GM19099 (cell line): Measurements from ENCODE around the gene DUOX1.
A peak's percentile ranks its signal among the peaks of the same experiment; 100 is the strongest.

Source experiments
- POLR2A ChIP-seq: IDR thresholded peaks from 3 replicates; pipeline ENCODE4 v1.6.1; 2011; ENCODE audit warnings: low read depth; ENCODE audit not compliant: insufficient read length; ENCODE audit errors: extremely low read depth

Gene DUOX1

DNA sequence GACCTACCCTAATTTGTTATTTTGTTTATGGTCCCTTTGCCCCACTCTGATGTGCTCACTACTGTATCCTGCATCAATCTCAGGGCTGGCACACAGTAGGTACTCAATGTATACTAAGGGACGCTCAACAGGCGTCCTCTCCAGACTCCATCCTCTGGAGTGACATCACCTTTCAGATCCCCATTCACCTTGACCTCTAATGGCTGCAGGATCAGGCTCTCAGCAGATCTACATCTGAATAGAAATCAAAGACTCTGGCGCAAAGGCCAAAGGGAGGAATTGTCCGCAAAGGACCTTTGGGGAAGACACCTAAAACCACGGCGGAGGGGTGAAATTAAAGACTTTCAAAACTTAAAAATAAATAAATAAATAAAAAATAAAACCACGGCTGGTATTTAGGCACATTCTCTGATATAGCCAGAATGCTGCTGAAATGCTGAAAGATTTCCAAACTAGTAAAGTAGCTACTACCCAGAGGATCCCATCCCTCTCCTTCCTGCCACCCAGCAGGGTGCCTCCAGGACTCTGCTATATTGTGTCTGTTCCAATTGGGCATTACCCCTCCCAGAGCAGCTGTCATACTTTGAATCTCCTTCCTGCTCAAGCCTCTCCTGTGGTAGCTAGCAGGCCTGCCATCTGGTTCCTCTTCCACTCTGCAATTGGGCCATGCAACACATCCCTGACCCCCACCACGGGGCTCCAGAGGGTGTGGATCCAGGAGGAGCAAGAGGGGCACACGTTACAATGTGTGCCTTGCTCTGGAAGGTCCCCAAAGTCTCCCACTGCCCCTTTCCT is 51.9 kb downstream of the DUOX1 start:
- no peak for TF ChIP-seq POLR2A

DNA sequence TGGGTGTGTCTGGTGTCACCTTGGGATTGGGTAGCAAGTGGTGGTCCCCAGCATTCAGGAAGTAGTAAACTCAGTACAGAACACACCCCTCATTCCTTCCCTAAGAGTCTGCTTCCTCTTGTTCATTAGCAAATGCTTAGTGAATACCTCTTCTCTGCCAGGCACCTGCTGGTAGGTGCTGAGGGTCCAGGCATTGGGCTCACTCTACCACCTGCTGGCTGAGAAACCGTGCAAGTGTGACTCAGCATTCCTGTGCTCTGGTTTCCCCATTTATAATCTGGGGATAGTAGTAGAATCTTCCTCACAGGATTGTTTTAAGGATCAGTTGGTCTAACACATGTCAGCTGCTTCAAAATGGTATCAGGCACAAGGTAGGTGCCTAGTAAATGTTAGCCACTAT is 53.2 kb downstream of the DUOX1 start:
- TF ChIP-seq POLR2A: no peak

DNA sequence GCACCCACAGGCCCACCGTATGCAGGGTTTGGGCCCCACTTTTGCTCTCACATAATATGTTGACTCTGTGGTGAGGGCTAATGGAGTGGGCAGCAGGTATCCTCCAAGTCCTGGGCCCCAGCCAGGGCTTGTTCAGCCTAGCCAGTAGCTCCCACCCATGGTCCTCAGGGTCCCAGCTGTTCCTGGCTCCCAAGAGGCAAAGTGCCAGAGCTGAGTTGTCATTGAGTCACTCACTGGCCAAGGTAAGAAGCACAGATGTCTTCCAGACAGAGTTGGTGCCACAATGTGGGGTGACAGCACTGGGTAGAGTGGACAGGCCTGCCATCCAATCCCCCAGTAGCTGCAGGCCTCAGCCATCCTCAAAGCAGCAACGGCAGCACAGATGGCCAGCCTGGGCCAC is 53.7 kb downstream of the DUOX1 start:
- no peak for TF ChIP-seq POLR2A

DNA sequence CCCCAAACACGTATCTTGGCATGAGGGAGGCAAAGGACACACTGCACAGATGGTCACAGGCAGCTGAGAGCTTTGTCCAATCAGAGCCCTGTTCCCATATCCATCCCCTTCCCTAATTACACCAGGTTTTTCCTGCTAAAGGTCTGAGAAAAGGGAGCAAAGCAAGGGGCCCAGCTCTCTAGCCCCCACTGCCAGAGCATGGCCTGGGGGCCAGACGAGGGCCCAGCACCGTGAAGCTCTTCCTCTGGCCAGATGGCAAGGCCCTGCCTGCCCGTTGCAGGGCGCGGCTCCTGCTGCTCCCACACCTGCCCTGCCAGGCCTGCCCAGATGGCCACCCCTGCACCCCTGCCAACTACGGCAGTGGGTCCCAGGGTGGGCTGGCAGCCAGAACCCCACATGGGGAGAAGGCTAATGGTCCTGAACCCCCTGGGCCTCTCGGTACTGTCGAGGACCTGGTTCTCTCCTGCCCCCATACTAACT is 54.8 kb downstream of the DUOX1 start:
- no peak for TF ChIP-seq POLR2A

DNA sequence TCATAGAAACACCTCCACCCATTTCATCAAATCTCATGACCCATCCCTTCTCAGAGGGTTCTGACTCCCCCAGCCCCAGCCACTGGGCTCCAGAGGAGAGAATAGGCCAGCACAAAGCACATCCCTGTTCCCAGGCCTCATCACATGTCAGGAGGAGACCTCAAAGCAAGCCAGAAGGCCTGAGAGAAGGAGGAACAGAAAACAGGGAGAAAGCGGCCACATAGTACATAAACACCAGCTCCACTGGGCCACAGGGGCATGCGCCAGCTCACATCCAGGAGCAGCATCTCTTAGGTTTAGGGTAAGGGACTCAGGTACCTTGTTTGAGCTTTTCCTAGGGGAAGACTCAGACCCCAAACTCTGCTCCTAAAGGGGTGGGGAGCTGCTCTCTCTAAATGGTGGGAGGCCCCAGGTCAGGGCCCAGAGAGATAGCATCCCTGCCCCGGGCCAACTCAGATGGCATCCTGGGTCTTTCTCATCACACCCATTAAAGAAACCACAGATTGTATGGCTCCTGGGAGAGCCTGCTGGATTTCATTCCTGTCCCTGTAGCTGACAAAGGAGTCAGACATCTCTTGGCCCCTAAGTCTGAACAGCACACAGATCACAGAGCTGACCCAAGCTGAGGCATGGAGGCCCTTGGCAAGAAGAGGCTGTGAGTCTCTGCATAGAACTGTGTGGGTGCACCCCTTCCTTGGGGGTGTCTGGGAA is 55.4 kb downstream of the DUOX1 start:
- no peak for TF ChIP-seq POLR2A

DNA sequence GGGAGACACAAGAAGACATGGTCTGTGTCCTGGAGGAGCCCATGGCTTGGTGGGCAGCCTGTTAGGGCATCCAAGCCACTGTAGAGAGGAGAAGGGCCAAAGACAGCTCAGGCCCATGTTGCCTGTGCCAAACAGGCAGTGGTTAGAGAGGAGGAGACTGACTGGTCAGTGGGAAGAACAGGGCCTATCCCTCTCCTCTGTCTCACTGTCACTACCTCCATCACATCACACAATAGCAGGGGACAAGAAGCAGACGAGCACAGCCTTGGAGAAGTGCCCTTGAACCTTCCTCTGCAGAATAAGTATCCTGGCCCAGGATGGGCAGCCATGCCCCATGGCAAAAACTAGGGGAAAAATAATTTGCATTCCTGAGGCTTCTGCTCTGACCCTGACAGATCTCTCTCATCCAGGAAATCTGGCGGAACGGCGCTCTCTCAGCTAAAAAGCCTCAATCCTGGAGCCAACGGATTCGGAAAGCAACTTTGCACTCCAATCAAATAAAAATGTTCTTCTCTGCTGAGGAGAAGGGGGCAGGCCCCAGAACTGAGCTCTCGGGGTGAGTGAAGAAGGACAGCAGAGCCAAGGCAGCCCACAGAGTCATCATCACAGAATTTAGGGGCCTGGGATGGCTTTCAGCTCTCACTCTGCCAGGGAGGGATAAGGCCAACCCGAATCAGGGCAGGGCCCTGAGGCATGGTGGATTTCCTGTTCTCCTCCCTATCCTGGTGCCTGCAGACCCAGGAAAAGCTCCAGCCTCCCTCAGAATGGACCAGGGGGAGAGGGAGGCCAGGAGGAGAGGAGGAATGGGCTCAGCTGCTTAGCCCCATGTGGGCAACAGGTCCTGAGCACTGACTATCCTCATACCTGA is 56.3 kb downstream of the DUOX1 start:
- TF ChIP-seq POLR2A: no peak

DNA sequence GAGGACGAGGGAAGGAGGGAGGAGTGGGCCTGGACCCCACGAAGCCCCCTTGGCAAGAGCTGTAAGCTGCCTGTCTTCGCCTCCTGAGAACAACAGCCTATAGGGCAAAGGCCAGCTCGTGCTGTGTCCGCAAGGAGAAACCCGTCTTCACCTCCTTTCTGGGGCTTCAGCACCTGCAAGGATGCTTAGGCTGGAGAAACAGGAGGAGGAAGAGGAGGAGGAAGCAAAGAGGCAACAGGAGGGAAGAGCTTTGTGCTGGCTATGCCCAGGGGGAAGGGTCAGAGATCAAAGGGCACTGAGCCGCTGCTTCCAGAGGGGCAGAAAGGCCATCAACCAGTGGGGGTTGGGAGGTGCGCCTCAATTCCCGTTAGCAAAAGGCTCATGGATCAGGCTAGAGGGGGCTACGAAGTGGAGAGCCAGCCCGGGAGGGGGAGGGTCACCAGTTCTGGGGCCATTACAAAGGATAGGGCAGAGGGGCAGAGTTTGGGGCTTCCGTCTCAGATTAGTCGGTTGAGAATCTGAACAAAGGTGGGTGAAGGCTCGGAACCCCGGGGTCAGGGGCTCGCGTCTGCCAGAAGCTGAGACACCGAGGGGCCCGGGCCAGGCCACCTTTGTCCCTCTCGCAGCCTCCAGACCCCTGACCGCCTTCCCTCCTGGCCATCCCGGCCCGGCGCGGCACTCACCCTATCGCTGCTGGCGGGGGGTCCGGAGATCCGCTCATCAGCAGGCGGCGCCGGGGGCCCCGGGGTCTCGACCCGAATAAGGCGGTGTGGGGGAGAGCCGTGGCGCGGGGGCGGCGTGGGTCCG is 57.2 kb downstream of the DUOX1 start:
- no peak for TF ChIP-seq POLR2A

DNA sequence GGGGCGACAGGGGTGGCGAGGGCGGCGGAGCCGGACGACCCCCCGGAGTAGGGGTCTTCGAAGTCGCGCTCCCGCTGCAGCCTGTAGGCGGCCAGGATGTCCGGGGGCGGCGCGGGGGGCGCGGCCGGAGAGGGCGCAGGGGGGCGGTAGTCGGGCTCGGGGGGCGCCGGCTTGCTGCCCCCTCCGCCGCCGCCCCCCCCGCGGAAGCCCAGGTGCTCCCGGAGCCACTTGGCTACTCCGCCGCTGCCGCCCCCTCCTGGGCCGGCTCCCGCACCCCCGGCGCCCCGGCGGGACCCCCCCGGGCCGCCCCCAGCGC is 57.7 kb downstream of the DUOX1 start:
- TF ChIP-seq POLR2A: no peak

DNA sequence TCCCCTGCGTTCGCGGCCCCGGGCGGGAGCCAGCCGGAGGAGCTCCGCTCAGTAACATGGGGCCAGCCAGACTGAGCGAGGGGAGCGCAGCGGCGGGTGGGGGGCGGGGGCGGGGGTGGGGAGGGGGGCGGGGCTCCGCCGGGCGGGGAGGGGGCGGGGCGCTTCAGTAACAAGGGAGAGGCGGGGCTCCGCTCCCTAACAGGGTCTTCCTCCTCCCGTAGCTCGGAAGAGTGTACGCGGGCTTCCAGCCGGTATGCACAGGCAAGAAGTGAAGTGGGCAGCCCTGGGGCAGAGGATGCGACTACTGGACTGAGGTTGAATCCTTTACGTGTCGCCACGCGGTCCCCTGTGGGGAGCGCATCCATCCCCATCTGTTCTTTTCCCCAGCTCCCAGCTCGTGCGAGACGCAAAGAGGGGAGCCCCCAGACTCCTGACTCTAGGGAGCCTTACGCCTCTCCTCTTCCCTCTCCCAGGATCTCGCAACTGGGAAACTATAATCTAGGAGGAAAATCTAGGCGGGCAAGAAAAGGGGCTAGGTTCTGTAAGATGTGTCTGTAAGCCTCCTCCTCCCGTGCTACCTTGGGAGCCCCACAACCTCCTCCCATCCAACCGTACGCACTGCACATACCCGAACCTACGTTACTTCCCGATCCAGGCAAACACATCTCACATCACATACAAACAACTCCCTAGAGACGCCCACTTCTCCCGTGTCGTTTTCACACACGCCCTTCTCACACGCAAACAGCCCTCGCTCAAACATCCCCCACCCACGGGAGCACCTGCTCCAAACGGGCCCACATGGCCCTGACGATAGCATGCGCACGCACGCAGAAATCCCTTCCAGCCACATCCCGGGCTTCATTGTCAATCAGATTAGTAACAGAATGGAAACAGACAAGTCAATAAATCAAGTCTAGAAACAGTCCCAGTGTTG is 58.4 kb downstream of the DUOX1 start, which contains the start of gene SHF:
Gene SHF, minus strand, starts transcription at position 73 of the 937 bp plus-strand sequence. Its CDS starts 15 bp downstream, at position 58.
- peak; percentile 40 for TF ChIP-seq POLR2A

DNA sequence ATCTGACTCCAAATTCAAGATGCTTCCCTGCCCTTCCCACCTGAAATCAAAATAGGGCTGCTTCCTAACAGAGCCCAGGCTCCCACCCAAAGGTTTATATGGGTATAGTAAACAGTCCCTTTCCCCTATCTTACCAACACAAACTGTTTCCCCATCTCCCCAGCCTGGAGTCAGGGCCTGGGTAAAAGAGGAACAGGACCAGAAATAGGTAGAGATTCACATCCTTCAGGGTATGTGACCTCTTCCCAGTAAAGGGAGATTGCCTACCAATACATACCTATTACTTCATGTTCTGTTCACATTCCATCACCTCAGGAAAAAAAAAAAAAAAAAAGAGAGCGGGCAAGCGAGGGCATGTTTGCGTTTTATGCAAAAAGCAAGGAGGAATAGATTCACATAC is 67.7 kb downstream of the DUOX1 start:
- no peak for TF ChIP-seq POLR2A

DNA sequence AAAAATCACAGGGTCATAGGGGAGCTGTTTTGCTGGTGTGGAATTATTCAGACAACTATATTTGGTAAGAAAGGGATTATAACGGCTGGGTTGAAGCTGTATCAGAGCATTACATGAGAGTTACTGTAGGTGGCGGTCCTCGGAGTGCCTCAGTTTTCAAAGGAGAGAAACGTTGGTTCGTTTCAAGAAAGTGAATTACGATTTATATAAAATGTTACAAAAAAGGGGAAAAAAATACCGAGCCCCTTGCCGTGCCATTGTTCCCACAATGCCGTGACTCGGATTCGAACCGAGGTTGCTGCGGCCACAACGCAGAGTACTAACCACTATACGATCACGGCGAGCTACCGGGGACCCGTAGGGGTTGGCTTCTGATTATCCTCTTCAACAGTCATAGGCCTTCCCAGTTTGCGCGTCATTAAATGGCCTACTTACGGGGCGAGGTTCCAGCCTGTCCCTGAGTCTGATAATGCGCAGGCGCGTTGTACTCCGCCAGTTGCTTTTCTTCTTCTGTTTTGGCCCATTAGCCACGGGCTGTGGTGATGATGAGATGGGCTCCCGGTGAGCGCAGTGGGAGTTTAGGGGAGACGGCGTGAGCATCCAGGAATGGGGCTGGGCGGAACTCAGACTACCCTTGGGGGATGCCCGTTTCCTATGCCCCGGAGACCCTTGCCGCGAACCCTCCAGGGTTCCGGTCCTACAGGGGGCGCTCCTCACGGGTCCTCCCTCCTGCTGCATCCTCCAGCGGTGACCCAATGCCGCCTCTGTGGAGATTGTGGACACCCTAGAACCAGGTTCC is 68.7 kb downstream of the DUOX1 start:
- peak; percentile 83 for TF ChIP-seq POLR2A

DNA sequence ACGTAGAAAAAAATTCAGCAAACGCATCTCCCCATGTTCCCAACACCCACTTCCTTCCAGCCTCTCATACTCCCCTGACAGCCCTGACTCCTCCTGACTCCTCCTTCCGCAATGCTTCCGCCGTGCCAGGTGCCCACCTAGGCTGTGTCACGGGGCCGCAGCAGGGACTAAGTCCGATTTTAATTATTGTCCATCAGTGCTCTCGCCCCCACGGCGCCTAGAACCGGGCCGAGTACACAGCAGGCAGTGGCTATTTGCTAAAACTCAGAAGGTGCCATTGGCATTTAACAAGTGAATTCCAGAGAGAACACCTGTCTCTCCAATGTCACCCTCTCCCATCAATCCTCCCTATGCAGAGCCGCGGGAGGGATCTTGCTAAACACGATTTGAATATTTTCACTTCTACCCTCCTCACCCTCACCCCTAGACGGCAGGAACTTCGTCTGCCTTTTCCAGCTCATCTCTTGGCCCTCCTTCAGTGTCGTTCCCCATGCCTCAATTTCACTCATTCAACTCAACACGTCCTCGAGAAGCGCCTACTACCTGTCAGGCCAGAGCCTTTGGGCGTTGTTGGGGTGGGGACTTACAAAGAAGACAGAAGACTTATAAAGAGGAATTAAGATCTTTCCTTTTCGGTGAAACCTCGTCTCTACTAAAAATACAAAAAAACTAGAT is 69.5 kb downstream of the DUOX1 start:
- peak; percentile 13 for TF ChIP-seq POLR2A
